Activated naive CD8-positive, alpha-beta T cell treated with anti-CD3 and anti-CD28 coated beads, Interleukin-2, amount 50 U/mL, for 24 hours (primary cell): ENCODE measurements around the gene DHRS9.
A peak's percentile ranks its signal among the peaks of the same experiment; 100 is the strongest.
"Not testable (repeated sequence)": the region's sequence is repeated elsewhere in the genome, so short reads cannot be mapped to it uniquely, and the experiment has no call there.

Experiments used
- ATAC-seq: fragments of 150-1000 bp; cut with Tn5 transposase; one replicate; pipeline ENCODE4 v1.10.0; 2021
- DNase-seq: peaks from one replicate; pipeline ENCODE4 v3.0.0; 2021
- H3K27ac Mint-ChIP-seq: one replicate; pipeline ENCODE4 v1.8.0; 2021; ENCODE audit warnings: mild to moderate bottlenecking, mixed read lengths
- H3K27me3 Mint-ChIP-seq: one replicate; pipeline ENCODE4 v1.8.0; 2021; ENCODE audit warnings: mixed read lengths
- H3K36me3 Mint-ChIP-seq: one replicate; pipeline ENCODE4 v1.8.0; 2021; ENCODE audit warnings: low read depth, mixed read lengths
- H3K4me1 Mint-ChIP-seq: one replicate; pipeline ENCODE4 v1.8.0; 2021; ENCODE audit warnings: mixed read lengths
- H3K4me3 Mint-ChIP-seq: one replicate; pipeline ENCODE4 v1.8.0; 2021; ENCODE audit warnings: mild to moderate bottlenecking, moderate library complexity, mixed read lengths
- H3K9me3 Mint-ChIP-seq: one replicate; pipeline ENCODE4 v1.8.0; 2021; ENCODE audit warnings: mixed read lengths

Gene DHRS9

GRCh38 chr2:169047256-169048250, 21.8 kb upstream of the DHRS9 start:
- peaks cover 2% of the 10 kb centered on the region for H3K36me3 Mint-ChIP-seq
- no peak for DNase-seq
- no peak for ATAC-seq
- H3K4me1 Mint-ChIP-seq, result no peaks in the 10 kb centered on the region
- no peak overlapping the region for H3K4me3 Mint-ChIP-seq
- no peak overlapping the region for H3K27ac Mint-ChIP-seq
- peaks cover 9% of the 10 kb centered on the region for H3K9me3 Mint-ChIP-seq
- no peaks in the 10 kb centered on the region for H3K27me3 Mint-ChIP-seq

GRCh38 chr2:169049142-169049541, 20.2 kb upstream of the DHRS9 start:
- ATAC-seq (no peak), DNase-seq (no peak)
- no peaks in the 10 kb centered on the region for H3K27me3 Mint-ChIP-seq
- H3K4me1 Mint-ChIP-seq, result no peaks in the 10 kb centered on the region
- H3K9me3 Mint-ChIP-seq, result no peaks in the 10 kb centered on the region
- no peak overlapping the region for H3K27ac Mint-ChIP-seq
- no peak overlapping the region for H3K4me3 Mint-ChIP-seq
- no peaks in the 10 kb centered on the region for H3K36me3 Mint-ChIP-seq

- ATAC-seq, result no peak
- H3K9me3 Mint-ChIP-seq, result peaks cover 15% of the 10 kb centered on the region
- H3K4me1 Mint-ChIP-seq, result no peaks in the 10 kb centered on the region
Observed at GRCh38 chr2:169050476-169051240, 18.7 kb upstream of the DHRS9 start.

GRCh38 chr2:169054575-169054974, 14.8 kb upstream of the DHRS9 start:
- peaks cover 10% of the 10 kb centered on the region for H3K36me3 Mint-ChIP-seq
- H3K4me1 Mint-ChIP-seq, H3K4me3 Mint-ChIP-seq, H3K27ac Mint-ChIP-seq, DNase-seq, ATAC-seq, H3K27me3 Mint-ChIP-seq: not testable (repeated sequence)
- peaks cover 24% of the 10 kb centered on the region for H3K9me3 Mint-ChIP-seq

More at GRCh38 chr2:169050476-169051240, 18.7 kb upstream of the DHRS9 start:
- no peak for DNase-seq
- peaks cover 10% of the 10 kb centered on the region for H3K36me3 Mint-ChIP-seq
- H3K27me3 Mint-ChIP-seq, result no peaks in the 10 kb centered on the region
- H3K4me3 Mint-ChIP-seq, result no peak overlapping the region
- no peak overlapping the region for H3K27ac Mint-ChIP-seq

GRCh38 chr2:169064199-169064598, 5.2 kb upstream of the DHRS9 start:
- H3K27ac Mint-ChIP-seq, H3K27me3 Mint-ChIP-seq, ATAC-seq, H3K36me3 Mint-ChIP-seq, H3K4me3 Mint-ChIP-seq, DNase-seq, H3K9me3 Mint-ChIP-seq: not testable (repeated sequence)
- H3K4me1 Mint-ChIP-seq, result peaks cover 12% of the 10 kb centered on the region

- Mint-ChIP-seq H3K27me3 (no peaks in the 10 kb centered on the region), H3K4me1 (peaks cover 23% of the 10 kb centered on the region), H3K36me3 (no peaks in the 10 kb centered on the region), H3K27ac (no peak overlapping the region), H3K9me3 (no peaks in the 10 kb centered on the region), H3K4me3 (no peak overlapping the region)
- no peak for ATAC-seq
- no peak for DNase-seq
Observed at GRCh38 chr2:169065422-169065821, 3.9 kb upstream of the DHRS9 start.

GRCh38 chr2:169065864-169066517, 3.4 kb upstream of the DHRS9 start:
- Mint-ChIP-seq H3K27ac (no peak overlapping the region), H3K27me3 (no peaks in the 10 kb centered on the region), H3K4me1 (peaks cover 23% of the 10 kb centered on the region), H3K4me3 (no peak overlapping the region), H3K9me3 (no peaks in the 10 kb centered on the region), H3K36me3 (no peaks in the 10 kb centered on the region)
- ATAC-seq (no peak), DNase-seq (no peak)

- Mint-ChIP-seq H3K27me3 (no peaks in the 10 kb centered on the region), H3K4me3 (no peak overlapping the region), H3K36me3 (peaks cover 2% of the 10 kb centered on the region), H3K9me3 (no peaks in the 10 kb centered on the region), H3K27ac (no peak overlapping the region), H3K4me1 (peaks cover 27% of the 10 kb centered on the region)
- DNase-seq, result no peak
- ATAC-seq, result no peak
Observed at GRCh38 chr2:169066897-169067296, 2.5 kb upstream of the DHRS9 start.

- DNase-seq, result no peak
- no peak for ATAC-seq
- peaks cover 10% of the 10 kb centered on the region for H3K9me3 Mint-ChIP-seq
- H3K4me1 Mint-ChIP-seq, result peaks cover 57% of the 10 kb centered on the region
- H3K27me3 Mint-ChIP-seq, result no peaks in the 10 kb centered on the region
- peaks cover 16% of the 10 kb centered on the region for H3K36me3 Mint-ChIP-seq
- peak overlapping the region; percentile 60 for H3K4me3 Mint-ChIP-seq
- H3K27ac Mint-ChIP-seq, result peak overlapping the region; percentile 82
Observed at GRCh38 chr2:169069833-169070232, 470 bp downstream of the DHRS9 start.

GRCh38 chr2:169071455-169071854, 2.1 kb downstream of the DHRS9 start:
- DNase-seq (no peak), ATAC-seq (no peak)
- H3K27me3 Mint-ChIP-seq, result no peaks in the 10 kb centered on the region
- peak overlapping the region; percentile 47 for H3K27ac Mint-ChIP-seq
- peaks cover 16% of the 10 kb centered on the region for H3K36me3 Mint-ChIP-seq
- peak overlapping the region; percentile 51 for H3K4me3 Mint-ChIP-seq
- H3K9me3 Mint-ChIP-seq, result peaks cover 10% of the 10 kb centered on the region
- H3K4me1 Mint-ChIP-seq, result peaks cover 57% of the 10 kb centered on the region

- ATAC-seq (no peak), DNase-seq (no peak)
- peaks cover 16% of the 10 kb centered on the region for H3K36me3 Mint-ChIP-seq
- peak overlapping the region; percentile 76 for H3K27ac Mint-ChIP-seq
- H3K27me3 Mint-ChIP-seq, result no peaks in the 10 kb centered on the region
- peak overlapping the region; percentile 27 for H3K4me3 Mint-ChIP-seq
- peaks cover 54% of the 10 kb centered on the region for H3K4me1 Mint-ChIP-seq
- H3K9me3 Mint-ChIP-seq, result peaks cover 10% of the 10 kb centered on the region
Observed at GRCh38 chr2:169072163-169072925, 3.0 kb downstream of the DHRS9 start.

GRCh38 chr2:169073211-169073962, 4.0 kb downstream of the DHRS9 start:
- ATAC-seq (peak; percentile 29), DNase-seq (no peak)
- H3K36me3 Mint-ChIP-seq, result peaks cover 16% of the 10 kb centered on the region
- no peak overlapping the region for H3K4me3 Mint-ChIP-seq
- no peaks in the 10 kb centered on the region for H3K27me3 Mint-ChIP-seq
- H3K4me1 Mint-ChIP-seq, result peaks cover 53% of the 10 kb centered on the region
- peaks cover 10% of the 10 kb centered on the region for H3K9me3 Mint-ChIP-seq
- peak overlapping the region; percentile 93 for H3K27ac Mint-ChIP-seq

- H3K4me1 Mint-ChIP-seq, result peaks cover 45% of the 10 kb centered on the region
- H3K36me3 Mint-ChIP-seq, result peaks cover 16% of the 10 kb centered on the region
Observed at GRCh38 chr2:169073963-169074751, 4.8 kb downstream of the DHRS9 start.

More at GRCh38 chr2:169073963-169074751, 4.8 kb downstream of the DHRS9 start:
- peak overlapping the region; percentile 93 for H3K27ac Mint-ChIP-seq
- H3K27me3 Mint-ChIP-seq, result no peaks in the 10 kb centered on the region
- H3K4me3 Mint-ChIP-seq, result no peak overlapping the region
- peak; percentile 76 for ATAC-seq
- no peak for DNase-seq
- H3K9me3 Mint-ChIP-seq, result peaks cover 10% of the 10 kb centered on the region
